ENCODE measurements around the gene GMPR. TPM values are rescaled to one million over a fixed set of nuclear protein-coding genes. Genes with fewer than 3 reads are reported as not detected.

GMPR gene
- total RNA-seq, 1 experiment from 2014 or later, result 24.0 TPM

- ChIA-PET RAD21 (ENCODE audit: low non-redundant PET in 1 of 2, low total read pairs in 2 of 2, uncharacterized antibody in 2 of 2, unreplicated experiment in 2 of 2) (no interaction called here), POLR2A (no interaction called here), CTCF (interaction anchor here (0.7 kb wide), 1 partner anchor 11 kb away, joined by 3 read pairs; no protein-coding TSS in a partner anchor)
- Histone ChIP-seq H3K9me3 (ENCODE audit: control insufficient read depth in 1 of 2, insufficient read depth in 1 of 2, low read depth in 1 of 2, low read length in 2 of 2) (no peaks in the 10 kb centered on the region), H3K4me3 (replicated peaks in 1 of 2; ENCODE audit: low read depth in 1 of 2, low read length in 2 of 2) (no peak overlapping the region), H3K9ac (ENCODE audit: low read length) (no peak overlapping the region), H3K27ac (ENCODE audit: low read depth, low read length) (no peak overlapping the region), H3K4me1 (ENCODE audit: control insufficient read depth in 1 of 2, insufficient read depth in 2 of 2, low read length in 2 of 2) (peaks cover 0 to 5% of the 10 kb centered on the region in 2 experiments; a peak in 1 of 4 replicates), H2AFZ (ENCODE audit: low read depth, low read length, poor library complexity, severe bottlenecking) (no peak overlapping the region), H4K20me1 (ENCODE audit: insufficient read depth) (no peaks in the 10 kb centered on the region), H3K79me2 (ENCODE audit: insufficient read depth, low read length) (no peaks in the 10 kb centered on the region), H3K27me3 (ENCODE audit: insufficient read depth, low read length) (no peaks in the 10 kb centered on the region), H3K36me3 (ENCODE audit: control insufficient read depth in 1 of 2, insufficient read depth in 2 of 2, low read length in 2 of 2) (no peaks in the 10 kb centered on the region), H3K9me2 (ENCODE audit: insufficient read depth) (no peaks in the 10 kb centered on the region), H3K4me2 (ENCODE audit: low read length) (no peak overlapping the region)
- ATAC-seq (peak; percentile 72), DNase-seq (ENCODE audit: low read depth, low spot score) (no peak)
- TF ChIP-seq TCF7L2 (IDR thresholded peaks at IDR 0.05; ENCODE audit: borderline replicate concordance, extremely low read depth, insufficient read depth, insufficient read length) (no peak), POLR2A (IDR thresholded peaks at IDR 0.05; ENCODE audit: borderline replicate concordance, extremely low read depth, insufficient read depth, insufficient read length) (no peak), POLR2AphosphoS5 (IDR thresholded peaks at IDR 0.05; ENCODE audit: low read depth, low read length) (no peak), REST (IDR thresholded peaks at IDR 0.05; ENCODE audit: low read depth) (no peak), ELF1 (IDR thresholded peaks at IDR 0.05; ENCODE audit: borderline replicate concordance, low read depth) (no peak), SRF (IDR thresholded peaks at IDR 0.05; ENCODE audit: low read depth) (no peak), ATF3 (IDR thresholded peaks at IDR 0.05) (no peak)
- TF ChIP-seq, protein P1, sequence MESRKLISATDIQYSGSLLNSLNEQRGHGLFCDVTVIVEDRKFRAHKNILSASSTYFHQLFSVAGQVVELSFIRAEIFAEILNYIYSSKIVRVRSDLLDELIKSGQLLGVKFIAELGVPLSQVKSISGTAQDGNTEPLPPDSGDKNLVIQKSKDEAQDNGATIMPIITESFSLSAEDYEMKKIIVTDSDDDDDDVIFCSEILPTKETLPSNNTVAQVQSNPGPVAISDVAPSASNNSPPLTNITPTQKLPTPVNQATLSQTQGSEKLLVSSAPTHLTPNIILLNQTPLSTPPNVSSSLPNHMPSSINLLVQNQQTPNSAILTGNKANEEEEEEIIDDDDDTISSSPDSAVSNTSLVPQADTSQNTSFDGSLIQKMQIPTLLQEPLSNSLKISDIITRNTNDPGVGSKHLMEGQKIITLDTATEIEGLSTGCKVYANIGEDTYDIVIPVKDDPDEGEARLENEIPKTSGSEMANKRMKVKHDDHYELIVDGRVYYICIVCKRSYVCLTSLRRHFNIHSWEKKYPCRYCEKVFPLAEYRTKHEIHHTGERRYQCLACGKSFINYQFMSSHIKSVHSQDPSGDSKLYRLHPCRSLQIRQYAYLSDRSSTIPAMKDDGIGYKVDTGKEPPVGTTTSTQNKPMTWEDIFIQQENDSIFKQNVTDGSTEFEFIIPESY (IDR thresholded peaks at IDR 0.05; ENCODE audit: extremely low read depth, insufficient replicate concordance, low read length), result no peak
- BruUV-seq (replicated peaks), result TSS peak; percentile 97
- intact Hi-C loops (cut with micrococcal nuclease), result no loop called here
These were observed 27.3 kb downstream of the GMPR start for GRCh38 chr6:16265351-16266341.
